CD14-positive monocyte (primary cell): ENCODE results near the gene PRSS22. TPM values are rescaled to one million over a fixed set of nuclear protein-coding genes. Genes with fewer than 3 reads are reported as not detected.

Source experiments
- DNase-seq, 3 donors: peaks; one replicate each; pipeline ENCODE4 v3.0.0-alpha.2; 2011 to 2022
- H2AFZ ChIP-seq: 2 replicates; pipeline ENCODE4 v1.6.0; 2012; ENCODE audit warnings: mild to moderate bottlenecking, low read depth, low read length, inconsistent platforms; ENCODE audit not compliant: insufficient read depth, poor library complexity, severe bottlenecking
- H3K27ac ChIP-seq, 2 donors: 1 replicate in 1 of 2; 2 replicates in 1 of 2; pipeline ENCODE4 v1.5.1; 2012 to 2013; ENCODE audit warnings: low read length in 2 of 2, control low read depth in 1 of 2, inconsistent platforms in 1 of 2, low read depth in 1 of 2, mild to moderate bottlenecking in 1 of 2
- H3K27me3 ChIP-seq, 2 donors: one replicate each; pipeline versions ENCODE4 v1.6.0 to v1.6.1; 2011 to 2013; ENCODE audit warnings: low read length in 2 of 2; ENCODE audit not compliant: control insufficient read depth in 2 of 2, insufficient read depth in 2 of 2
- H3K36me3 ChIP-seq, 2 donors: replicated peaks in 1 of 2; 1 replicate in 1 of 2; 2 replicates in 1 of 2; pipeline versions ENCODE4 v1.5.1 to v1.6.1; 2012 to 2013; ENCODE audit warnings: low read length in 2 of 2, control low read depth in 1 of 2, inconsistent platforms in 1 of 2, mild to moderate bottlenecking in 1 of 2; ENCODE audit not compliant: insufficient read depth in 2 of 2, control insufficient read depth in 1 of 2
- H3K4me1 ChIP-seq, 2 donors: 1 replicate in 1 of 2; 2 replicates in 1 of 2; pipeline versions ENCODE4 v1.5.1 to v1.6.1; 2012 to 2013; ENCODE audit warnings: low read length in 2 of 2, control low read depth in 1 of 2, inconsistent platforms in 1 of 2, mild to moderate bottlenecking in 1 of 2, moderate library complexity in 1 of 2; ENCODE audit not compliant: insufficient read depth in 2 of 2, control insufficient read depth in 1 of 2
- H3K4me2 ChIP-seq: replicated peaks from 2 replicates; pipeline ENCODE3; 2012; ENCODE audit warnings: low read length, moderate library complexity, mild to moderate bottlenecking; ENCODE audit not compliant: poor library complexity, severe bottlenecking; ENCODE audit errors: extremely low read depth
- H3K4me3 ChIP-seq, 3 experiments: fragments of 200-600 bp in 1 of 3; sonication (generic) in 1 of 3; replicated peaks in 1 of 3; 1 replicate in 2 of 3; 2 replicates in 1 of 3; pipeline ENCODE4 v1.5.1; 2011 to 2013; ENCODE audit warnings: low read length in 3 of 3, mild to moderate bottlenecking in 3 of 3, control low read depth in 2 of 3, low read depth in 2 of 3, inconsistent platforms in 1 of 3, moderate library complexity in 1 of 3
- H3K79me2 ChIP-seq: 2 replicates; pipeline ENCODE4 v1.6.0; 2012; ENCODE audit warnings: mild to moderate bottlenecking, control low read depth, inconsistent platforms, low read length, moderate library complexity; ENCODE audit not compliant: insufficient read depth
- H3K9ac ChIP-seq: 2 replicates; pipeline ENCODE4 v1.6.0; 2017; ENCODE audit warnings: low read length, mild to moderate bottlenecking; ENCODE audit not compliant: insufficient read depth, poor library complexity, severe bottlenecking
- H3K9me3 ChIP-seq, 2 donors: replicated peaks in 1 of 2; 1 replicate in 1 of 2; 2 replicates in 1 of 2; pipeline versions ENCODE4 v1.5.1 to v1.6.1; 2012 to 2013; ENCODE audit warnings: low read length in 2 of 2, control low read depth in 1 of 2; ENCODE audit not compliant: control insufficient read depth in 1 of 2, insufficient read depth in 1 of 2
- H4K20me1 ChIP-seq: 2 replicates; pipeline ENCODE4 v1.6.0; 2012; ENCODE audit warnings: mild to moderate bottlenecking, low read length, control low read depth, moderate library complexity; ENCODE audit not compliant: insufficient read depth
- H3K27ac Mint-ChIP-seq, 7 donors: one replicate each; pipeline ENCODE4 v1.8.0; 2020; ENCODE audit warnings: mild to moderate bottlenecking in 7 of 7, mixed read lengths in 7 of 7, moderate library complexity in 6 of 7, inconsistent platforms in 2 of 7
- H3K27me3 Mint-ChIP-seq, 3 donors: one replicate each; pipeline ENCODE4 v1.8.0; 2021 to 2022; ENCODE audit warnings: low read depth in 3 of 3, mild to moderate bottlenecking in 3 of 3, mixed read lengths in 3 of 3, moderate library complexity in 3 of 3, inconsistent platforms in 1 of 3
- H3K36me3 Mint-ChIP-seq, 2 donors: one replicate each; pipeline ENCODE4 v1.8.0; 2020; ENCODE audit warnings: mixed read lengths in 2 of 2, inconsistent platforms in 1 of 2, mild to moderate bottlenecking in 1 of 2
- H3K4me1 Mint-ChIP-seq: one replicate; pipeline ENCODE4 v1.8.0; 2020; ENCODE audit warnings: mild to moderate bottlenecking, mixed read lengths
- H3K4me3 Mint-ChIP-seq, 2 donors: one replicate each; pipeline ENCODE4 v1.8.0; 2020; ENCODE audit warnings: mild to moderate bottlenecking in 2 of 2, mixed read lengths in 2 of 2, moderate library complexity in 1 of 2
- H3K9me3 Mint-ChIP-seq, 7 donors: one replicate each; pipeline ENCODE4 v1.8.0; 2020 to 2022; ENCODE audit warnings: mixed read lengths in 7 of 7, mild to moderate bottlenecking in 6 of 7, moderate library complexity in 6 of 7, inconsistent platforms in 2 of 7
- CTCF ChIP-seq: fragments of 200-600 bp; IDR thresholded peaks from one replicate; pipeline ENCODE4 v1.8.0; 2022; ENCODE audit warnings: antibody characterized with exemption, mild to moderate bottlenecking
- WGBS: methylation state at CpG from one replicate; pipeline ENCODE4 v1.1.5; 2013; ENCODE audit warnings: missing lambda C conversion rate; ENCODE audit not compliant: insufficient coverage; 5-methylcytosine and 5-hydroxymethylcytosine counted together
- intact Hi-C, 2 donors: fragments of 100-400 bp; cut with micrococcal nuclease; formaldehyde crosslinking; loops; one replicate each; pipeline versions ENCODE4 v1.15.0 to v1.15.1; 2023
- polyA plus RNA-seq, 3 donors: library from polyadenylated mRNA; depleted of rRNA in 1 of 3; unstranded in 2 of 3; stranded (reverse) in 1 of 3; fragments of 300-500 nt in 2 of 3; fragments of >200 nt in 1 of 3; fragmentation: Illumina TruSeq in 2 of 3; gene quantifications; 1 replicate in 2 of 3; 2 replicates in 1 of 3; pipeline ENCODE4 v1.2.3, GENCODE V29; 2012 to 2021

The PRSS22 gene
- polyA plus RNA-seq, 3 donors: not detected

DNA sequence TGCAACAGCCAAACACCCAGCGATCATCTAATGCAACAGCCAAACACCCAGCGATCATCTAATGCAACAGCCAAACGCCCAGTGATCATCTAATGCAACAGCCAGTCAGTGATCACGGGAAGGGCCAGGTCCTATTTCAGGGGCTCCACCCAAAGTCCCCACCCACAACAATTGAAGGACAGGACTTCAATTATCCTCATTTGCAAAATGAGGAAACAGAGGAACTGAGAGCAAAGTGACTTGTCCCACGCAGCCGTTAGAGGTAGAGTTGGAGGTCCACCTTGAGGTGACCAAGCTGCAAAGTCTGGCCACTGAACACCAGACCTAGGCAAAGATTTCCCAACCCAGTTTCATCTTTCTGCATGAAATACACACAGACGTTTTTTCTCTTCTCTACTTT is 24.2 kb downstream of the PRSS22 start:
- TF ChIP-seq CTCF: no peak
- H3K27ac Mint-ChIP-seq: no peak overlapping the region
- Histone ChIP-seq H3K4me3 (no peak overlapping the region), H4K20me1 (no peaks in the 10 kb centered on the region), H3K27me3 (no peaks in the 10 kb centered on the region), H3K9me3 (peaks cover 0 to 4% of the 10 kb centered on the region in 2 donors), H3K36me3 (no peaks in the 10 kb centered on the region), H3K9ac (no peak overlapping the region), H3K79me2 (no peaks in the 10 kb centered on the region), H3K4me1 (peaks cover 14 to 18% of the 10 kb centered on the region in 2 donors), H3K27ac (no peak overlapping the region), H3K4me2 (no peak overlapping the region), H2AFZ (no peak overlapping the region)
- no peaks in the 10 kb centered on the region for H3K36me3 Mint-ChIP-seq
- peaks cover 7 to 11% (median 10%) of the 10 kb centered on the region in 3 donors for H3K27me3 Mint-ChIP-seq
- no peak overlapping the region for H3K4me3 Mint-ChIP-seq
- intact Hi-C loops: no loop called here
- peaks cover 12% of the 10 kb centered on the region for H3K4me1 Mint-ChIP-seq
- WGBS: 50% methylated on average over 2 of the region's 7 CpGs
- no peak for DNase-seq
- peaks cover 1 to 11% (median 6%) of the 10 kb centered on the region in 7 donors for H3K9me3 Mint-ChIP-seq

DNA sequence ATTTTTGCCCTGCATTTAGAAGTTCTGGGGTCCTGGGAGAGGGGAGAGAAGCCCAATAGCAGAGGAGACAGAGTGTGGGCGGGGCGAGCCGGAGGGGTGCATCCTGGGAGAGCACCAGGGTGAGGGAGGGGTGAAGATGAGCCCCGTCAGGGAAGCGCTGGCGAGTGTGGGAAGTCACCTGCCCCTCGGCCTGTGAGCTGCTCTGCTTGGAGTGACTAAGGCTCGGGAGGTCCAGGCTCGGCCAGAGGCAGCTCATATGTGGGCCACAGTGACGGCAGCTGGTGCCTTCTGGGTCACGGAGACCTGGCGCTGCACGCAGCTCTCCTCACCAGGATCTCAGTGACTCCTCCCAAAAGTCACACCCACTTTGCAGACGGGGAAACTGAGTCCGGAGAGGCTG is 26.8 kb downstream of the PRSS22 start:
- Histone ChIP-seq H3K4me2 (no peak overlapping the region), H3K4me1 (peaks cover 14 to 18% of the 10 kb centered on the region in 2 donors), H3K4me3 (no peak overlapping the region), H3K9ac (no peak overlapping the region), H3K27me3 (no peaks in the 10 kb centered on the region), H3K36me3 (no peaks in the 10 kb centered on the region), H3K79me2 (no peaks in the 10 kb centered on the region), H3K9me3 (peaks cover 0 to 4% of the 10 kb centered on the region in 2 donors), H4K20me1 (no peaks in the 10 kb centered on the region), H2AFZ (no peak overlapping the region), H3K27ac (no peak overlapping the region)
- no peak overlapping the region for H3K27ac Mint-ChIP-seq
- 95% methylated on average over 9 of the region's 15 CpGs for WGBS
- no peak overlapping the region for H3K4me3 Mint-ChIP-seq
- H3K36me3 Mint-ChIP-seq: no peaks in the 10 kb centered on the region
- H3K9me3 Mint-ChIP-seq: peaks cover 1 to 11% (median 6%) of the 10 kb centered on the region in 7 donors
- intact Hi-C loops: no loop called here
- peaks cover 12% of the 10 kb centered on the region for H3K4me1 Mint-ChIP-seq
- no peak for DNase-seq
- no peak for TF ChIP-seq CTCF
- H3K27me3 Mint-ChIP-seq: peaks cover 0 to 9% (median 9%) of the 10 kb centered on the region in 3 donors
